Gastrocnemius medialis (tissue), 4 donors: Measurements from ENCODE around the gene NR2C2AP. TPM values are rescaled to one million over a fixed set of nuclear protein-coding genes. Genes with fewer than 3 reads are reported as not detected.

ENCODE experiments used
- ATAC-seq, 2 donors: fragments of 150-250 bp; one replicate each; pipeline ENCODE4 v1.9.1; 2016
- DNase-seq, 2 donors: peaks; one replicate each; pipeline ENCODE4 v3.0.0-alpha.2; 2019
- H3K27ac ChIP-seq, 4 donors: fragments of 200-600 bp; sonication (generic); 1 replicate in 1 of 4; 2 replicates in 3 of 4; pipeline ENCODE4 v1.5.1; 2016 to 2018; ENCODE audit warnings: mild to moderate bottlenecking in 2 of 4, moderate library complexity in 1 of 4
- H3K27me3 ChIP-seq, 3 donors: fragments of 200-600 bp; sonication (generic) in 2 of 3; 1 replicate in 1 of 3; 2 replicates in 2 of 3; pipeline versions ENCODE4 v1.5.1 to v1.6.0; 2016 to 2019; ENCODE audit warnings: mild to moderate bottlenecking in 1 of 3, moderate library complexity in 1 of 3
- H3K36me3 ChIP-seq, 2 donors: fragments of 200-600 bp; sonication (generic) in 1 of 2; one replicate each; pipeline ENCODE4 v1.5.1; 2017 to 2018
- H3K4me1 ChIP-seq, 2 donors: fragments of 200-600 bp; sonication (generic) in 1 of 2; one replicate each; pipeline ENCODE4 v1.5.1; 2016 to 2017; ENCODE audit warnings: mild to moderate bottlenecking in 2 of 2
- H3K4me3 ChIP-seq, 4 donors: fragments of 200-600 bp; sonication (generic) in 3 of 4; 1 replicate in 1 of 4; 2 replicates in 3 of 4; pipeline ENCODE4 v1.5.1; 2016 to 2019; ENCODE audit warnings: mild to moderate bottlenecking in 2 of 4
- H3K9me3 ChIP-seq, 3 donors: fragments of 200-600 bp; sonication (generic) in 2 of 3; 1 replicate in 1 of 3; 2 replicates in 2 of 3; pipeline ENCODE4 v1.5.1; 2016 to 2019
- POLR2A ChIP-seq, 2 donors: fragments of 450-650 bp; IDR thresholded peaks; one replicate each; pipeline ENCODE4 v1.6.1; 2017; ENCODE audit warnings: antibody characterized with exemption in 2 of 2, mild to moderate bottlenecking in 2 of 2, moderate library complexity in 2 of 2
- in situ Hi-C, 4 donors: fragments of 200-750 bp; cut with MboI; loops; one replicate each; pipeline versions ENCODE4 v1.15.0 to v1.8.0; 2017; ENCODE audit warnings: low sequenced_read_pairs in 4 of 4
- intact Hi-C: fragments of 100-400 bp; cut with DNase I; formaldehyde crosslinking; loops from one replicate; pipeline ENCODE4 v1.15.1; 2023; ENCODE audit warnings: low total_unique reads
- total RNA-seq, 4 donors: library from RNA; depleted of rRNA; stranded (reverse); fragments of >200 nt; gene quantifications; one replicate each; pipeline versions ENCODE4 v1.1.0 to v1.2.3, GENCODE V29; 2016
- TF ChIP-seq, protein P1 (sequence below), 5 experiments: fragments of 450-650 bp in 3 of 5; fragments of 200-600 bp in 2 of 5; sonication (generic) in 2 of 5; IDR thresholded peaks in 4 of 5; conservative IDR thresholded peaks in 1 of 5; 1 replicate in 4 of 5; 2 replicates in 1 of 5; pipeline ENCODE4 v1.5.1; 2016 to 2019; ENCODE audit warnings: antibody characterized with exemption in 5 of 5, mild to moderate bottlenecking in 3 of 5, moderate library complexity in 3 of 5

The NR2C2AP gene
- total RNA-seq, 4 donors from 2014 or later, result 4.7 to 19.0 (median 11.5) TPM

DNA sequence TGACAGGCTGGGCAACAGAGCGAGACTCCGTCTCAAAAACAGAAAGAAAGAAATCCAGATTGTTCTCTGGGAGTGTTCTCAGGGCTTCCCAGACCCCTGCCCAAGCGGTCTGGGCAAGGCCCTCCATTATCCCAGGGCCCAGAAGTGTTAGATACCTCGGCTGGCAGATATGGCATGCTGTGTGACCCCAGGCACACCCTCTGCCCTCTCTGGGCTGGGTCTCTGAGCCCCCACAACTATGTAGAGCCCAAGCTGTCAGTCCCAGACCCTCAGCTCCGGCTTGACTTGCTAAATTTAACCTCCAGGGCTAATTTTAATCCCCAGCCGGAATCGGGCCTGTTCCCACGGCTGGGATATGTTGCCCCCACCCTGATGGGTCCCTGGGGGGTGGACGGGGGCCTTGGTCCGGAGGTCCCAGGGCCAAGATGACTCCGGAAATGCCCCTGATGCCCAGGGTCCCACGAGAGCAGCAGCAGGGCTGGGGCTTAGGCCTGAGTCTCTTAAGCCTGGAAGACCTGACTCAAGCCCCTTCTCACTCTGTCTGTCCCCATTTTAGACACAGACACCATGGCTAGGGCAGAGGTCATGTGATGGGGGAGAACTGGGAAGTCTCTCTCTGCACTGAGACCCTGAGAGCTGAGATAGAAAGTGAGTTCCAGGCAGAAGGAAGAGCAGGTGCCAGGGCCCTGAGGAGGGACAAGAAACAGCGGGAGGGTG, 50.4 kb downstream of the NR2C2AP start:
- Histone ChIP-seq H3K36me3 (peaks cover 0 to 3% of the 10 kb centered on the region in 2 donors), H3K27ac (no peak overlapping the region), H3K4me1 (no peaks in the 10 kb centered on the region), H3K27me3 (no peaks in the 10 kb centered on the region), H3K9me3 (no peaks in the 10 kb centered on the region), H3K4me3 (no peak overlapping the region)
- TF ChIP-seq, protein P1, sequence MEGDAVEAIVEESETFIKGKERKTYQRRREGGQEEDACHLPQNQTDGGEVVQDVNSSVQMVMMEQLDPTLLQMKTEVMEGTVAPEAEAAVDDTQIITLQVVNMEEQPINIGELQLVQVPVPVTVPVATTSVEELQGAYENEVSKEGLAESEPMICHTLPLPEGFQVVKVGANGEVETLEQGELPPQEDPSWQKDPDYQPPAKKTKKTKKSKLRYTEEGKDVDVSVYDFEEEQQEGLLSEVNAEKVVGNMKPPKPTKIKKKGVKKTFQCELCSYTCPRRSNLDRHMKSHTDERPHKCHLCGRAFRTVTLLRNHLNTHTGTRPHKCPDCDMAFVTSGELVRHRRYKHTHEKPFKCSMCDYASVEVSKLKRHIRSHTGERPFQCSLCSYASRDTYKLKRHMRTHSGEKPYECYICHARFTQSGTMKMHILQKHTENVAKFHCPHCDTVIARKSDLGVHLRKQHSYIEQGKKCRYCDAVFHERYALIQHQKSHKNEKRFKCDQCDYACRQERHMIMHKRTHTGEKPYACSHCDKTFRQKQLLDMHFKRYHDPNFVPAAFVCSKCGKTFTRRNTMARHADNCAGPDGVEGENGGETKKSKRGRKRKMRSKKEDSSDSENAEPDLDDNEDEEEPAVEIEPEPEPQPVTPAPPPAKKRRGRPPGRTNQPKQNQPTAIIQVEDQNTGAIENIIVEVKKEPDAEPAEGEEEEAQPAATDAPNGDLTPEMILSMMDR (IDR thresholded peaks at IDR 0.05 in 4 of 5, conservative IDR thresholded peaks at IDR 0.05 in 1 of 5), result no peak
- TF ChIP-seq POLR2A (IDR thresholded peaks at IDR 0.05), result no peak
- intact Hi-C loops, result no loop called here
- in situ Hi-C loops, result no loop called here
- no peak for DNase-seq
- ATAC-seq, result no peak

DNA sequence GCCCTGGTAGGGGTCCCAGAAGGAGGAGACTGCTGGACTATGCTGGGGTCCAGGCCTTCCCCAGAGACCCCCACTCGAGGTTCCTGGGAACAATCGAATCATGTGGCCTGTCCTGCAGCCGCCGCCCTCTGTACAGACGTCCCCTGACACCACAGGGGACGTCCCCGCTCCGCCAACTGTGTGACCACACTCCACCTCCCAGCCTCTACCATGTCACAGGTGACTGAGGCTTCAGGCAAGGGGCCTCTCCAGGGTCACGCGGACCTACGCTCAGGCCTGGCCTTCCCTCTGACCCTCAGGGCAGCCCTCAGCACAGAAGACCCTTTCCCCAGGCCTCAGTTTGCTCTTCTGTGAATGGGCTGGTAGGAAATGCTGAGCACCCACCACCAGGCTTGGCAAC, 51.8 kb downstream of the NR2C2AP start:
- intact Hi-C loops, result no loop called here
- ATAC-seq, result no peak
- TF ChIP-seq, protein P1 (IDR thresholded peaks at IDR 0.05 in 4 of 5, conservative IDR thresholded peaks at IDR 0.05 in 1 of 5), result no peak
- no peak for TF ChIP-seq POLR2A (IDR thresholded peaks at IDR 0.05)
- Histone ChIP-seq H3K4me1 (no peaks in the 10 kb centered on the region), H3K27me3 (no peaks in the 10 kb centered on the region), H3K36me3 (peaks cover 0 to under 1% of the 10 kb centered on the region in 2 donors), H3K9me3 (no peaks in the 10 kb centered on the region), H3K4me3 (no peak overlapping the region), H3K27ac (no peak overlapping the region)
- no peak for DNase-seq
- in situ Hi-C loops, result no loop called here

Other genes starting within 250 kb of the NR2C2AP start
- 10 to 100 TPM; 24.6 to 38.2 (median 32.8) TPM for gene SUGP2, start 169.9 kb downstream of the NR2C2AP start, total RNA-seq
- gene ARMC6, start 169.8 kb downstream of the NR2C2AP start, total RNA-seq, result 10 to 100 TPM; 18.2 to 35.7 (median 25.2) TPM
- gene SLC25A42, start 139.4 kb downstream of the NR2C2AP start, total RNA-seq, result 10 to 100 TPM; 12.3 to 85.3 (median 37.1) TPM
- gene TMEM161A, start 64.9 kb downstream of the NR2C2AP start, total RNA-seq, result 10 to 100 TPM; 30.1 to 52.1 (median 42.8) TPM
- 1 to 10 TPM in 1 of 4 donors, under 1 TPM in 1, not detected in 2; 0.68 to 1.6 TPM for gene MEF2B, start 33.2 kb downstream of the NR2C2AP start, total RNA-seq
- 10 to 100 TPM; 11.2 to 17.2 (median 13.3) TPM for gene BORCS8, start 11.3 kb downstream of the NR2C2AP start, total RNA-seq
- gene RFXANK, start 11.2 kb downstream of the NR2C2AP start, total RNA-seq, result 10 to 100 TPM; 25.5 to 44.1 (median 35.1) TPM
- gene NCAN, start 8.5 kb upstream of the NR2C2AP start, total RNA-seq, result not detected
- gene TM6SF2, start 69.9 kb upstream of the NR2C2AP start, total RNA-seq, result under 1 TPM in 2 of 4 donors, not detected in 2; 0.70 to 0.98 TPM
- 10 to 100 TPM; 29.7 to 51.0 (median 39.8) TPM for gene SUGP1, start 117.1 kb upstream of the NR2C2AP start, total RNA-seq
- 10 to 100 TPM; 31.3 to 48.5 (median 41.7) TPM for gene MAU2, start 117.4 kb upstream of the NR2C2AP start, total RNA-seq
- 10 to 100 TPM; 17.7 to 51.4 (median 40.1) TPM for gene GATAD2A, start 202.3 kb upstream of the NR2C2AP start, total RNA-seq